HEK293 (cell line): ENCODE measurements around the gene SLC7A14.

Source experiments
- CTCF ChIA-PET: fragments of 350-600 bp; formaldehyde crosslinking; extraction: SDS; loops from one replicate; lab custom pipeline; 2021; ENCODE audit warnings: antibody characterized with exemption; lab: Yijun Ruan, JAX
- POLR2A ChIA-PET: fragments of 300-600 bp; formaldehyde crosslinking; extraction: SDS; loops from one replicate; lab custom pipeline; 2020; ENCODE audit warnings: antibody characterized with exemption, inconsistent platforms; lab: Yijun Ruan, JAX
- H3K27ac ChIP-seq: fragments of 200-500 bp; sonication (Bioruptor generic); 2 replicates; pipeline ENCODE4 v1.5.1; 2014; ENCODE audit warnings: low read depth, low read length, control low read depth, inconsistent platforms; ENCODE audit errors: extremely low read depth
- H3K36me3 ChIP-seq, 2 experiments: fragments of 200-500 bp in 1 of 2; sonication (Bioruptor generic) in 1 of 2; 1 replicate in 1 of 2; 2 replicates in 1 of 2; pipeline ENCODE4 v1.5.1; 2014 to 2017; ENCODE audit warnings: inconsistent platforms in 2 of 2, low read length in 2 of 2; ENCODE audit not compliant: control insufficient read depth in 2 of 2, insufficient read depth in 1 of 2
- H3K4me1 ChIP-seq: fragments of 200-500 bp; sonication (Bioruptor generic); 2 replicates; pipeline ENCODE4 v1.5.1; 2014; ENCODE audit warnings: mild to moderate bottlenecking, low read length, inconsistent platforms; ENCODE audit not compliant: control insufficient read depth, insufficient read depth
- H3K4me3 ChIP-seq: 2 replicates; pipeline ENCODE4 v1.5.1; 2011; ENCODE audit warnings: low read depth, mild to moderate bottlenecking, control low read depth, low read length, moderate library complexity
- H3K9me3 ChIP-seq: fragments of 200-500 bp; sonication (Bioruptor generic); 2 replicates; pipeline ENCODE4 v1.5.1; 2014; ENCODE audit warnings: low read depth, low read length, inconsistent platforms; ENCODE audit not compliant: control insufficient read depth, insufficient read depth
- ATF2 ChIP-seq: fragments of 450-650 bp; formaldehyde crosslinking; IDR thresholded peaks from 2 replicates; pipeline ENCODE4 v1.5.1; 2016; ENCODE audit warnings: missing biosample characterization, missing genetic modification characterization, low read depth
- IKZF3 ChIP-seq: fragments of 450-650 bp; IDR thresholded peaks from 2 replicates; pipeline ENCODE4 v1.5.0; 2018; ENCODE audit warnings: missing biosample characterization, mild to moderate bottlenecking, missing genetic modification characterization, moderate library complexity
- KLF17 ChIP-seq: fragments of 450-650 bp; formaldehyde crosslinking; IDR thresholded peaks from 2 replicates; pipeline ENCODE4 v1.5.1; 2016; ENCODE audit warnings: missing biosample characterization, missing genetic modification characterization
- KLF7 ChIP-seq: fragments of 450-650 bp; formaldehyde crosslinking; IDR thresholded peaks from 2 replicates; pipeline ENCODE4 v1.5.1; 2016; ENCODE audit warnings: missing biosample characterization, missing genetic modification characterization, borderline replicate concordance
- KLF8 ChIP-seq: fragments of 450-650 bp; formaldehyde crosslinking; IDR thresholded peaks from 2 replicates; pipeline ENCODE4 v1.5.1; 2016; ENCODE audit warnings: missing biosample characterization, missing genetic modification characterization
- KLF9 ChIP-seq: fragments of 450-650 bp; formaldehyde crosslinking; IDR thresholded peaks from 2 replicates; pipeline ENCODE4 v1.5.1; 2016; ENCODE audit warnings: missing biosample characterization, missing genetic modification characterization, low read depth
- OVOL3 ChIP-seq: fragments of 450-650 bp; formaldehyde crosslinking; IDR thresholded peaks from 2 replicates; pipeline ENCODE4 v1.5.1; 2016; ENCODE audit warnings: missing biosample characterization, missing genetic modification characterization
- PRDM1 ChIP-seq: fragments of 450-650 bp; formaldehyde crosslinking; IDR thresholded peaks from 2 replicates; pipeline ENCODE4; 2016; ENCODE audit warnings: missing biosample characterization, missing genetic modification characterization
- SCRT1 ChIP-seq: fragments of 450-650 bp; formaldehyde crosslinking; IDR thresholded peaks from 2 replicates; pipeline ENCODE4 v1.5.1; 2016; ENCODE audit warnings: missing biosample characterization, missing genetic modification characterization, borderline replicate concordance
- ZBTB1 ChIP-seq: fragments of 450-650 bp; formaldehyde crosslinking; IDR thresholded peaks from 2 replicates; pipeline ENCODE4 v1.5.1; 2016; ENCODE audit warnings: missing biosample characterization, missing genetic modification characterization
- ZBTB21 ChIP-seq: fragments of 450-650 bp; formaldehyde crosslinking; IDR thresholded peaks from 2 replicates; pipeline ENCODE4 v1.5.1; 2017; ENCODE audit warnings: missing biosample characterization, missing genetic modification characterization
- ZBTB44 ChIP-seq: fragments of 450-650 bp; IDR thresholded peaks from 2 replicates; pipeline ENCODE4 v1.5.1; 2018; ENCODE audit warnings: missing biosample characterization, mild to moderate bottlenecking, missing genetic modification characterization
- ZBTB6 ChIP-seq: fragments of 450-650 bp; formaldehyde crosslinking; IDR thresholded peaks from 2 replicates; pipeline ENCODE4 v1.5.1; 2017; ENCODE audit warnings: missing biosample characterization, missing genetic modification characterization
- ZNF10 ChIP-seq: fragments of 450-650 bp; formaldehyde crosslinking; IDR thresholded peaks from 2 replicates; pipeline ENCODE4 v1.5.1; 2017; ENCODE audit warnings: missing biosample characterization, missing genetic modification characterization
- ZNF132 ChIP-seq: fragments of 450-650 bp; formaldehyde crosslinking; IDR thresholded peaks from 2 replicates; pipeline ENCODE4 v1.5.1; 2017; ENCODE audit warnings: missing biosample characterization, missing genetic modification characterization, borderline replicate concordance
- ZNF157 ChIP-seq: fragments of 450-650 bp; formaldehyde crosslinking; IDR thresholded peaks from 2 replicates; pipeline ENCODE4 v1.5.1; 2016; ENCODE audit warnings: missing biosample characterization, missing genetic modification characterization
- ZNF174 ChIP-seq: fragments of 450-650 bp; formaldehyde crosslinking; IDR thresholded peaks from 2 replicates; pipeline ENCODE4 v1.5.0; 2017; ENCODE audit warnings: missing biosample characterization, mild to moderate bottlenecking, missing genetic modification characterization
- ZNF311 ChIP-seq: fragments of 450-650 bp; formaldehyde crosslinking; IDR thresholded peaks from 2 replicates; pipeline ENCODE4 v1.5.1; 2017; ENCODE audit warnings: missing biosample characterization, missing genetic modification characterization, borderline replicate concordance
- ZNF362 ChIP-seq: fragments of 450-650 bp; formaldehyde crosslinking; IDR thresholded peaks from 2 replicates; pipeline ENCODE4 v1.5.1; 2016; ENCODE audit warnings: missing biosample characterization, missing genetic modification characterization
- ZNF391 ChIP-seq: fragments of 450-650 bp; formaldehyde crosslinking; IDR thresholded peaks from 2 replicates; pipeline ENCODE4 v1.5.1; 2016; ENCODE audit warnings: low read depth, missing biosample characterization, missing genetic modification characterization, borderline replicate concordance
- ZNF423 ChIP-seq: fragments of 450-650 bp; formaldehyde crosslinking; IDR thresholded peaks from 2 replicates; pipeline ENCODE4 v1.5.1; 2016; ENCODE audit warnings: missing biosample characterization, missing genetic modification characterization
- ZNF449 ChIP-seq: fragments of 450-650 bp; formaldehyde crosslinking; IDR thresholded peaks from 2 replicates; pipeline ENCODE4 v1.5.1; 2017; ENCODE audit warnings: missing biosample characterization, mild to moderate bottlenecking, missing genetic modification characterization, moderate library complexity
- ZNF510 ChIP-seq: fragments of 450-650 bp; formaldehyde crosslinking; IDR thresholded peaks from 2 replicates; pipeline ENCODE4 v1.5.1; 2018; ENCODE audit warnings: mild to moderate bottlenecking, missing genetic modification characterization, missing biosample characterization; ENCODE audit not compliant: insufficient replicate concordance
- ZNF555 ChIP-seq: fragments of 450-650 bp; formaldehyde crosslinking; conservative IDR thresholded peaks from 2 replicates; pipeline ENCODE4 v1.5.1; 2017; ENCODE audit warnings: missing biosample characterization, mild to moderate bottlenecking, missing genetic modification characterization, inconsistent platforms
- ZNF560 ChIP-seq: fragments of 450-650 bp; formaldehyde crosslinking; IDR thresholded peaks from 2 replicates; pipeline ENCODE4 v1.5.1; 2017; ENCODE audit warnings: missing biosample characterization, missing genetic modification characterization, borderline replicate concordance
- ZNF596 ChIP-seq: fragments of 450-650 bp; IDR thresholded peaks from 2 replicates; pipeline ENCODE4 v1.5.0; 2018; ENCODE audit warnings: missing biosample characterization, mild to moderate bottlenecking, missing genetic modification characterization, moderate library complexity
- ZNF837 ChIP-seq: fragments of 450-650 bp; formaldehyde crosslinking; IDR thresholded peaks from 2 replicates; pipeline ENCODE4 v1.5.1; 2016; ENCODE audit warnings: missing biosample characterization, missing genetic modification characterization
- ZSCAN4 ChIP-seq: fragments of 450-650 bp; formaldehyde crosslinking; IDR thresholded peaks from 2 replicates; pipeline ENCODE4 v1.5.1; 2017; ENCODE audit warnings: missing biosample characterization, missing genetic modification characterization

SLC7A14 gene

GRCh38 chr3:170524073-170524472 is 61.8 kb downstream of the SLC7A14 start (continued):
- TF ChIP-seq ZNF596 (no peak), SCRT1 (no peak), ZNF362 (tag by site-specific recombination) (no peak), ZNF10 (tag by site-specific recombination) (no peak), KLF8 (no peak), IKZF3 (tag by site-specific recombination) (no peak), KLF7 (tag by site-specific recombination) (no peak), ZNF391 (no peak), ZNF423 (no peak), ZBTB21 (tag by site-specific recombination) (no peak), ZNF449 (tag by site-specific recombination) (no peak), ZNF510 (tag by site-specific recombination) (no peak), ATF2 (tag by site-specific recombination) (peak; percentile 86), ZBTB44 (tag by site-specific recombination) (no peak), ZBTB1 (no peak), ZBTB6 (peak; percentile 54), ZNF132 (tag by site-specific recombination) (no peak), KLF17 (tag by site-specific recombination) (no peak), ZNF555 (tag by site-specific recombination) (no peak), ZNF311 (tag by site-specific recombination) (no peak), OVOL3 (tag by site-specific recombination) (no peak)

- ChIA-PET CTCF (no interaction called here), POLR2A (no interaction called here)
- Histone ChIP-seq H3K27ac (no peak overlapping the region), H3K9me3 (no peaks in the 10 kb centered on the region), H3K4me3 (no peak overlapping the region), H3K36me3 (no peaks in the 10 kb centered on the region), H3K4me1 (peaks cover 3% of the 10 kb centered on the region; the same call in 1 of the 2 replicates)
- no peak for TF ChIP-seq KLF9 (tag by site-specific recombination)
- TF ChIP-seq ZSCAN4 (tag by site-specific recombination) = no peak
- no peak for TF ChIP-seq ZNF560 (tag by site-specific recombination)
- TF ChIP-seq PRDM1 (tag by site-specific recombination) = 0 out of 2 replicates have a peak, but pooled peaks have one; percentile 29
- TF ChIP-seq ZNF837 (tag by site-specific recombination) = no peak
- TF ChIP-seq ZNF174 (tag by site-specific recombination) = no peak
- no peak for TF ChIP-seq ZNF157
Observed at GRCh38 chr3:170523248-170523647, 62.6 kb downstream of the SLC7A14 start.
